Liver (tissue), 3 donors: ENCODE data around the gene SEMA4G.

Experiments
- EGR1 ChIP-seq, 2 donors: IDR thresholded peaks; 2 replicates each; pipeline ENCODE4 v1.6.1; 2016 to 2018; ENCODE audit warnings: antibody characterized with exemption in 2 of 2, low read depth in 2 of 2
- FOXA1 ChIP-seq: IDR thresholded peaks from 2 replicates; pipeline ENCODE4 v1.6.1; 2016; ENCODE audit warnings: antibody characterized with exemption
- GABPA ChIP-seq, 2 donors: IDR thresholded peaks in 1 of 2; conservative IDR thresholded peaks in 1 of 2; 2 replicates each; pipeline ENCODE4 v1.6.1; 2016; ENCODE audit warnings: antibody characterized with exemption in 2 of 2, mild to moderate bottlenecking in 1 of 2, moderate library complexity in 1 of 2
- JUND ChIP-seq, 2 donors: IDR thresholded peaks; 2 replicates each; pipeline ENCODE4 v1.6.1; 2016; ENCODE audit warnings: antibody characterized with exemption in 2 of 2
- RAD21 ChIP-seq, 2 donors: IDR thresholded peaks; 2 replicates each; pipeline ENCODE4 v1.6.1; 2016; ENCODE audit warnings: antibody characterized with exemption in 2 of 2, mild to moderate bottlenecking in 2 of 2
- RXRA ChIP-seq, 2 donors: IDR thresholded peaks; 2 replicates each; pipeline ENCODE4 v1.6.1; 2017 to 2018; ENCODE audit warnings: antibody characterized with exemption in 2 of 2, mild to moderate bottlenecking in 1 of 2
- TAF1 ChIP-seq: conservative IDR thresholded peaks from 2 replicates; pipeline ENCODE4 v1.6.1; 2016; ENCODE audit warnings: antibody characterized with exemption, mild to moderate bottlenecking
- YY1 ChIP-seq: IDR thresholded peaks from 2 replicates; pipeline ENCODE4 v1.6.1; 2016; ENCODE audit warnings: antibody characterized with exemption, mild to moderate bottlenecking
- TF ChIP-seq, protein P1 (sequence below): fragments of 150-350 bp; IDR thresholded peaks from 2 replicates; pipeline ENCODE4 v1.5.1; 2017; ENCODE audit warnings: improper control_type of control experiment, low read depth, low read length; ENCODE audit not compliant: missing input control
- TF ChIP-seq, protein P2 (sequence below): IDR thresholded peaks from 2 replicates; pipeline ENCODE4 v1.6.1; 2016; ENCODE audit warnings: antibody characterized with exemption, mild to moderate bottlenecking
- TF ChIP-seq, protein P3 (sequence below): IDR thresholded peaks from 2 replicates; pipeline ENCODE4 v1.6.1; 2016; ENCODE audit warnings: antibody characterized with exemption
- donor health status: healthy.
- donor health status: healthy.

DNA sequence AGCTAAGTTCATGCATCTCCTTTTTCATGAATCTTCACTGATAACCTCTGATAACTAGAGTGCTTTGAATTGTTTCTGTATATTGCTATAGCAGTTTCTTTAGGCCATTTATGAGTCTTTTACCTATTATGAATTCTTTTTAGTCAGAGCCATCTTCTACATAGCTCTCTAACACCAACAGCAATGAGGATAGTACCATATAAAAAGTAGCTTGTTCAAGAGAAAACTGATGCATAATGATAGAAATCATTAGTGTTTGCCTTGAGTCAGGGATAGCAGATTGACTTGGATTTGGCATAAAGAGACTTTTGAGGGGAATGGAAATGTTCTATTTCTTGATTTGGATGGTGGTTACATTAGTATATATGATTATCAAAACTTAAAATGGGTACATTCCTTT is 25.8 kb upstream of the SEMA4G start:
- TF ChIP-seq GABPA (IDR thresholded peaks at IDR 0.05 in 1 of 2, conservative IDR thresholded peaks at IDR 0.05 in 1 of 2) = no peak
- TF ChIP-seq JUND (IDR thresholded peaks at IDR 0.05) = no peak
- TF ChIP-seq, protein P1, sequence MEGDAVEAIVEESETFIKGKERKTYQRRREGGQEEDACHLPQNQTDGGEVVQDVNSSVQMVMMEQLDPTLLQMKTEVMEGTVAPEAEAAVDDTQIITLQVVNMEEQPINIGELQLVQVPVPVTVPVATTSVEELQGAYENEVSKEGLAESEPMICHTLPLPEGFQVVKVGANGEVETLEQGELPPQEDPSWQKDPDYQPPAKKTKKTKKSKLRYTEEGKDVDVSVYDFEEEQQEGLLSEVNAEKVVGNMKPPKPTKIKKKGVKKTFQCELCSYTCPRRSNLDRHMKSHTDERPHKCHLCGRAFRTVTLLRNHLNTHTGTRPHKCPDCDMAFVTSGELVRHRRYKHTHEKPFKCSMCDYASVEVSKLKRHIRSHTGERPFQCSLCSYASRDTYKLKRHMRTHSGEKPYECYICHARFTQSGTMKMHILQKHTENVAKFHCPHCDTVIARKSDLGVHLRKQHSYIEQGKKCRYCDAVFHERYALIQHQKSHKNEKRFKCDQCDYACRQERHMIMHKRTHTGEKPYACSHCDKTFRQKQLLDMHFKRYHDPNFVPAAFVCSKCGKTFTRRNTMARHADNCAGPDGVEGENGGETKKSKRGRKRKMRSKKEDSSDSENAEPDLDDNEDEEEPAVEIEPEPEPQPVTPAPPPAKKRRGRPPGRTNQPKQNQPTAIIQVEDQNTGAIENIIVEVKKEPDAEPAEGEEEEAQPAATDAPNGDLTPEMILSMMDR = no peak
- TF ChIP-seq, protein P2, sequence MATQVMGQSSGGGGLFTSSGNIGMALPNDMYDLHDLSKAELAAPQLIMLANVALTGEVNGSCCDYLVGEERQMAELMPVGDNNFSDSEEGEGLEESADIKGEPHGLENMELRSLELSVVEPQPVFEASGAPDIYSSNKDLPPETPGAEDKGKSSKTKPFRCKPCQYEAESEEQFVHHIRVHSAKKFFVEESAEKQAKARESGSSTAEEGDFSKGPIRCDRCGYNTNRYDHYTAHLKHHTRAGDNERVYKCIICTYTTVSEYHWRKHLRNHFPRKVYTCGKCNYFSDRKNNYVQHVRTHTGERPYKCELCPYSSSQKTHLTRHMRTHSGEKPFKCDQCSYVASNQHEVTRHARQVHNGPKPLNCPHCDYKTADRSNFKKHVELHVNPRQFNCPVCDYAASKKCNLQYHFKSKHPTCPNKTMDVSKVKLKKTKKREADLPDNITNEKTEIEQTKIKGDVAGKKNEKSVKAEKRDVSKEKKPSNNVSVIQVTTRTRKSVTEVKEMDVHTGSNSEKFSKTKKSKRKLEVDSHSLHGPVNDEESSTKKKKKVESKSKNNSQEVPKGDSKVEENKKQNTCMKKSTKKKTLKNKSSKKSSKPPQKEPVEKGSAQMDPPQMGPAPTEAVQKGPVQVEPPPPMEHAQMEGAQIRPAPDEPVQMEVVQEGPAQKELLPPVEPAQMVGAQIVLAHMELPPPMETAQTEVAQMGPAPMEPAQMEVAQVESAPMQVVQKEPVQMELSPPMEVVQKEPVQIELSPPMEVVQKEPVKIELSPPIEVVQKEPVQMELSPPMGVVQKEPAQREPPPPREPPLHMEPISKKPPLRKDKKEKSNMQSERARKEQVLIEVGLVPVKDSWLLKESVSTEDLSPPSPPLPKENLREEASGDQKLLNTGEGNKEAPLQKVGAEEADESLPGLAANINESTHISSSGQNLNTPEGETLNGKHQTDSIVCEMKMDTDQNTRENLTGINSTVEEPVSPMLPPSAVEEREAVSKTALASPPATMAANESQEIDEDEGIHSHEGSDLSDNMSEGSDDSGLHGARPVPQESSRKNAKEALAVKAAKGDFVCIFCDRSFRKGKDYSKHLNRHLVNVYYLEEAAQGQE = no peak
- no peak for TF ChIP-seq YY1
- TF ChIP-seq RAD21 (IDR thresholded peaks at IDR 0.05) = no peak
- no peak for TF ChIP-seq RXRA (IDR thresholded peaks at IDR 0.05)
- no peak for TF ChIP-seq TAF1
- TF ChIP-seq, protein P3, sequence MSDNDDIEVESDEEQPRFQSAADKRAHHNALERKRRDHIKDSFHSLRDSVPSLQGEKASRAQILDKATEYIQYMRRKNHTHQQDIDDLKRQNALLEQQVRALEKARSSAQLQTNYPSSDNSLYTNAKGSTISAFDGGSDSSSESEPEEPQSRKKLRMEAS = no peak
- TF ChIP-seq EGR1 (IDR thresholded peaks at IDR 0.05; ENCODE audit: low read depth in 2 of 2) = no peak
- TF ChIP-seq FOXA1 = no peak
